Choroid plexus epithelial cell (primary cell): ENCODE measurements around the gene SLC2A4RG.

Source experiments
- DNase-seq: peaks from one replicate; pipeline ENCODE4 v3.0.0-alpha.2; 2010; ENCODE audit warnings: low read depth
- H3K4me3 ChIP-seq: 2 replicates; pipeline ENCODE4 v1.5.1; 2011; ENCODE audit warnings: low read depth, mild to moderate bottlenecking, control low read depth, low read length, moderate library complexity
- TF ChIP-seq, protein P1 (sequence below): conservative IDR thresholded peaks from 2 replicates; pipeline ENCODE4 v1.5.1; 2011; ENCODE audit warnings: low read depth, mild to moderate bottlenecking, control low read depth, inconsistent platforms, low read length, moderate library complexity

SLC2A4RG gene

DNA sequence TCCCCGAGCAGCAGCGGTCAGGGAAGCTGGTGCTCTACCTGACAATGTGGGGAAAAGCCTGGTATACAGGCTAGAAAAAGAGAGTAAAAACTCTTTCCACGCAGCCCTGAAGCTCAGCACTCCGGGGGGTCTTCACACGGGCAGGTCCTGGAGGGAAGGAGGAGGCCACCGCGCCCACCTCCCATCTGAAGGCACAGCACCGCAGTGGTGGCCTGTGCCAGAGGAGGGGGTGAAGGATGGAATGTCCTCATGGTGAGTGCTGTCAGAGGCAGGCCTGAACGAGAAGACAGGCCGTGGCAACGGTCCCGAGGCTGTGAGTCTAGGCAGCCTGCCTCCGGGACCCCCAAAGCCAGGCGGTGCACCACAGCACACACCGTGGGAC is 5.8 kb downstream of the SLC2A4RG start:
- no peak overlapping the region for H3K4me3 ChIP-seq
- TF ChIP-seq, protein P1, sequence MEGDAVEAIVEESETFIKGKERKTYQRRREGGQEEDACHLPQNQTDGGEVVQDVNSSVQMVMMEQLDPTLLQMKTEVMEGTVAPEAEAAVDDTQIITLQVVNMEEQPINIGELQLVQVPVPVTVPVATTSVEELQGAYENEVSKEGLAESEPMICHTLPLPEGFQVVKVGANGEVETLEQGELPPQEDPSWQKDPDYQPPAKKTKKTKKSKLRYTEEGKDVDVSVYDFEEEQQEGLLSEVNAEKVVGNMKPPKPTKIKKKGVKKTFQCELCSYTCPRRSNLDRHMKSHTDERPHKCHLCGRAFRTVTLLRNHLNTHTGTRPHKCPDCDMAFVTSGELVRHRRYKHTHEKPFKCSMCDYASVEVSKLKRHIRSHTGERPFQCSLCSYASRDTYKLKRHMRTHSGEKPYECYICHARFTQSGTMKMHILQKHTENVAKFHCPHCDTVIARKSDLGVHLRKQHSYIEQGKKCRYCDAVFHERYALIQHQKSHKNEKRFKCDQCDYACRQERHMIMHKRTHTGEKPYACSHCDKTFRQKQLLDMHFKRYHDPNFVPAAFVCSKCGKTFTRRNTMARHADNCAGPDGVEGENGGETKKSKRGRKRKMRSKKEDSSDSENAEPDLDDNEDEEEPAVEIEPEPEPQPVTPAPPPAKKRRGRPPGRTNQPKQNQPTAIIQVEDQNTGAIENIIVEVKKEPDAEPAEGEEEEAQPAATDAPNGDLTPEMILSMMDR, result no peak
- DNase-seq, result no peak

DNA sequence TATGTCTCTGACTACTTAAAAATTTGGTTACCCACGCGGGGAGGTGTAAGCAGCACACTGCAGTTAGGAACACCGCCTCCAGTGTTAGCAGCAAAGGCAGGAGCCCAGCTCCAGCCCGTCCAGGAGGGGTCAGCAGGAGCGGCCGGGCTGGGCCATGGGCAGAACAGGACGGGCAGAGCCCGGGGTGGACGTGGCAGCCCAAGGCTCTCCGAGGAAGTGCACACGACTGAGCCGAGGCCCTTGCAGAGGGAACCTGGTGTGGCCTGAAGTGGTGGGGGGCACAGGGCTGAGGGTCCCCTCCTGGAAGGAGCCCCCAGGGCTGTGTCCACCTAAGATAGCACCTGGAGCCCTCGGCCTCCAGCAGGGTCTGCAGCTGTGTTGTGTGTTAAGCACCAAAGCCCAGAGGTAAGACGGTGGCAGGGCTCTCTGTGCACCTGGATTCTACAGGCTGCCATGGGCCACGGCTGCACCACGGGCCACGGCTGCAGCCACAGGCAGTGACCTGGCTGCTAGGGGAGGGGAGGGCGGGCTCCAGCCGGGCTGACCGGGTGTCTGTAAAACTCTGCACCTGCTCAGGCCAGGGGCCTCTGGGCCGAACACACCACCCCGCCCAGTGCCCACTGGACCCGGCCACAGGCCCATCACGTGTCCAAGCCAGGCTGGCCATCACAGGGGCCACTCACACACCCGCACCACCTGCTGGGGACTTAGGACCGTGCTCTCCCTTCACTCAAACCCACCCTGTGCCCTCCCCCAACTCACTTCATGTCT is 6.6 kb downstream of the SLC2A4RG start:
- H3K4me3 ChIP-seq, result no peak overlapping the region
- no peak for DNase-seq
- TF ChIP-seq, protein P1, result no peak

DNA sequence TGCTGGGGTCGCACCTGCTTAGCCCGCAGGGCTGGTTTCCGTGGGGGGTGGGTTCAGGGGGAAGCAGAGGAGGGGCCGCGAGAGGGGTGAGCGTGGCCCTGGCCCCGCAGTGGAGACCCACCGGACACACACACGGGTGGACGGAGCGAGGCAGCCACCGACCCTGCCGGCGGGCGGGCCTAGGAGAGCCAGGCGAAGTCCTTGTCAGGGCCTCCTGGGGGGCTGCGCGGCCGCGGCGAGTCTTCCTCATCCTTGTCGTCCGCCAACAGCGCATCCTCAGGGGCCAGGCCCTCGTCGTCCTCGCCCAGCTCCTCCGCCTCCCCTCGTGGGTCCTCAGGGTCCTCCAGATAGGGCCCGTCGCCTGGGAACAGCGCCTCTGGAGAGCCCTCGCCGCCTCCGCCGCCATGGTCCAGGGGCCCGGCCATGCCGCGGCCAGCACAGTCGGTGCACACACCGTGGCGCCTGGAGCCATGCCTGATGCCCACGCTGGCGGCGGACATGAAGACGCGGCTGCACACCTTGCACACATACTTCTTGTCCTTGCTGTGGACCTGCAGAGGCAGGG is 7.3 kb downstream of the SLC2A4RG start:
- DNase-seq, result no peak
- TF ChIP-seq, protein P1, result no peak
- no peak overlapping the region for H3K4me3 ChIP-seq

DNA sequence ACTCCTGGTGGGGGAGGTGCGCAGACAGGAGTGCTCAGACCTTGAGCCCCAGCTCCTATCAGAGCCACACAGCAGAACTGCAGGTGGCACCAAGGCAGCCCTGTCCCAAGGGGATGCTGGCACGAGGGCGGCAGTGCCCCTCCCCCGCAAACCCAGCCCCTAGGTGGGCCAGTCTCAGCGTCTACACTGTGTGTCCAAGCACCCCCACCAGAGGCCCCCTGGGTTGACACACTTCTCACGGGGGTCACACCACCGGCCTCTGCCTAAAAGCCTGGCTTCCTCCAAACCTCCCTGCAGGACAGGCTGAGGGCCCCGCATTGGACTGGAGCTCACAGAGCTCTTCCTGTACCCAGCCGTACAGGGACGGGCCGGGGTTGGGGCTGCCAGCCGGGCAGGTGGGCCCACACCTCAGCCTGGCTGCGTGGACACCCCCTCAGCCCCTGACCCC is 8.1 kb downstream of the SLC2A4RG start:
- H3K4me3 ChIP-seq, result no peak overlapping the region
- no peak for DNase-seq
- TF ChIP-seq, protein P1, result no peak

DNA sequence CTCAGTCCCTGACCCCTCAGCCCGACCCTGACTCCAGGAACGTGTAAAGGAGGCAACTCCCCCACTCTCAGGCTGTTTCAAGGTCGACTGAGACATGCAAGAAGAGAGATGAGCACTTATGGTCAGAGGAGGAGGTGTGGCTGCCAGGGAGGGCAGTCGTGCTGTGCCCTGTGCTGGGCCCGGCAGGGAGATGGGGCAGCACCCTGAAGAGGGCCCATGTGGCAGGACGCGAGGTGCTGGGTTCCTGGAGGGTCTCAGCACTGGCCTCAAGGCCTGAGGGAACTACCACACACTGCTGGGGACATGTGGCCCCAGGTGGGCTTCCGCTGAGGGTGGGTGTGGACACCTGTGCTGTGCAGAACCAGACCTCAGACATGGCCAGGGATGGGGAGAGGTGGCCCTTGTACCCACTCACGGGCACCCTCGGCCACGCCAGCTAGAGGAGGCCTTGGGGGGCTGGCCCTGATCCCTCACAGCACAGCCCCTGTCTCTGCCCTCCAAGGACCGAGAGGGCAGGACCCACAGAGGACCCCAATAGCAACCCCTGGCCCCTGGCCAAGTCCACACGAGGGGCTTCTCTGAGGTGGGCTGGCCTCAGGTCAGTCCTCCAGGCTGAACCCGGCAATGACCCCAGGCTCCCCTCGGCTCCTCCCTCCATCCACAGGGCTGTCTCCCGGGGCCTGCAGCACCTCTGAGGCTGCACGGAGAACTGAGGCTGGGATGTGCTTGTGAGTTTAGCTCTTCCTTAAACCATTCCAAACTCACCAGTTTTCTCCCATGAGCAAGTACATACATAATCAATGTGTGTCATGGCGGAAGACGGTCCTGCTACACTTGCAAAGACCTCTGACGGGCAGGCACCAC is 8.7 kb downstream of the SLC2A4RG start:
- TF ChIP-seq, protein P1, result no peak
- no peak overlapping the region for H3K4me3 ChIP-seq
- DNase-seq, result no peak

DNA sequence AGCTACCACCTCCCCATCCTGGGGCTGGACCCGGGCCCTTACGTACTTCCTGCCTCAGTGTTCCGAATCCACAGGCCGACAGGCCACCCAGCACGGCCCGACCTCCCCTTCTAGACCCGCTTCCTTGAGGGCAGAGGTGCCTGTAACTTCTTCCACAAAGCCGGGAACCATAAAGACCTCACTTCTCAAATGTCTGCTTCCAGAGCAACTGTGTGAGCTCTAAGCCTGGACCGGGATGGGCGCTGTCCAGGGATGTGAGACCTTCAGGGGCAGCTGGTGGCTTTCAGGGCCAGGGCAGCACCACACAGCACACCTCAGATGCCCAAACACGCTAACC is 9.3 kb downstream of the SLC2A4RG start:
- DNase-seq, result no peak
- no peak overlapping the region for H3K4me3 ChIP-seq
- TF ChIP-seq, protein P1, result no peak
